ENCODE data around the gene NUMA1. TPM values are rescaled to one million over a fixed set of nuclear protein-coding genes. Genes with fewer than 3 reads are reported as not detected.

The NUMA1 gene
- total RNA-seq, 1 donor from 2014 or later: 247 TPM

- no peak overlapping the region for H3K27ac Mint-ChIP-seq (ENCODE audit: unreplicated experiment)
- no peaks in the 10 kb centered on the region for H3K9me3 Mint-ChIP-seq (ENCODE audit: unreplicated experiment)
- TF ChIP-seq, protein P1, sequence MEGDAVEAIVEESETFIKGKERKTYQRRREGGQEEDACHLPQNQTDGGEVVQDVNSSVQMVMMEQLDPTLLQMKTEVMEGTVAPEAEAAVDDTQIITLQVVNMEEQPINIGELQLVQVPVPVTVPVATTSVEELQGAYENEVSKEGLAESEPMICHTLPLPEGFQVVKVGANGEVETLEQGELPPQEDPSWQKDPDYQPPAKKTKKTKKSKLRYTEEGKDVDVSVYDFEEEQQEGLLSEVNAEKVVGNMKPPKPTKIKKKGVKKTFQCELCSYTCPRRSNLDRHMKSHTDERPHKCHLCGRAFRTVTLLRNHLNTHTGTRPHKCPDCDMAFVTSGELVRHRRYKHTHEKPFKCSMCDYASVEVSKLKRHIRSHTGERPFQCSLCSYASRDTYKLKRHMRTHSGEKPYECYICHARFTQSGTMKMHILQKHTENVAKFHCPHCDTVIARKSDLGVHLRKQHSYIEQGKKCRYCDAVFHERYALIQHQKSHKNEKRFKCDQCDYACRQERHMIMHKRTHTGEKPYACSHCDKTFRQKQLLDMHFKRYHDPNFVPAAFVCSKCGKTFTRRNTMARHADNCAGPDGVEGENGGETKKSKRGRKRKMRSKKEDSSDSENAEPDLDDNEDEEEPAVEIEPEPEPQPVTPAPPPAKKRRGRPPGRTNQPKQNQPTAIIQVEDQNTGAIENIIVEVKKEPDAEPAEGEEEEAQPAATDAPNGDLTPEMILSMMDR (IDR thresholded peaks at IDR 0.05): no peak
- peaks cover 53% of the 10 kb centered on the region for H3K36me3 Mint-ChIP-seq (ENCODE audit: unreplicated experiment)
- H3K4me1 Mint-ChIP-seq (ENCODE audit: unreplicated experiment): peaks cover 6% of the 10 kb centered on the region
- no peaks in the 10 kb centered on the region for H3K27me3 Mint-ChIP-seq (ENCODE audit: unreplicated experiment)
- no peak overlapping the region for H3K4me3 Mint-ChIP-seq (ENCODE audit: unreplicated experiment)
- no peak for DNase-seq (ENCODE audit: extremely low spot score, unreplicated experiment)
These were observed 57.0 kb downstream of the NUMA1 start for GRCh38 chr11:72023335-72023734.

GRCh38 chr11:72018171-72018570 lies 62.2 kb downstream of the NUMA1 start:
- no peak for DNase-seq (ENCODE audit: extremely low spot score, unreplicated experiment)
- H3K4me3 Mint-ChIP-seq (ENCODE audit: unreplicated experiment): no peak overlapping the region

DNA sequence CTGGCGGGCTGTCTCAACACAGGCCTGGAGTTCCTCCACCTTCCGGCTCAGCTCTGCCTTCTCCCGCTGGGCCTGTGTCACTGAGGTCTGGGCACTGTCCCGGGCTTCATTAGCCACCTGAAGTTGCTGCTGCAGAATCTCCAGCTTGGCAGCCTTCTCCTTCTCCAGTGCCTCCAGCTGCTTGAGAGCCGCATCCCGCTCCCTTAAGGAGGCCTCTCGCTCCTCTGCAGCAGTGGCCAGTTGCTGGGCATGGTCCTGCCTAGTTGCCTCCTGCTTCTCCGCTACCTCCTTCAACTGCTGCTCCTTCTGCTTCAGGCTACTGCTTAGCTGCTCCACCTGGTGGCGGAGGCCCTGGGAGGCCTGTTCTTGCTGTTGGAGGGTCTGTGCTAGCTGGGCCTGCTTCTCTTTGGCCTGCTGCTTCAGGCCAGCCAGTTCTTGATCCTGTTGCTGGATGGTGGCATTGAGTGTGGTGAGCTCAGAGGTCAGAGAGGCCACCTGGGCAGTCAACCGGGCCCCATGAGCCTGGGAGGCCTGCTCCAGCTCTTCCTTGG lies 64.8 kb downstream of the NUMA1 start:
- H3K9me3 Mint-ChIP-seq (ENCODE audit: unreplicated experiment): no peaks in the 10 kb centered on the region
- H3K4me3 Mint-ChIP-seq (ENCODE audit: unreplicated experiment): no peak overlapping the region

More at GRCh38 chr11:72018171-72018570, 62.2 kb downstream of the NUMA1 start:
- H3K9me3 Mint-ChIP-seq (ENCODE audit: unreplicated experiment): no peaks in the 10 kb centered on the region
- no peak overlapping the region for H3K27ac Mint-ChIP-seq (ENCODE audit: unreplicated experiment)
- H3K27me3 Mint-ChIP-seq (ENCODE audit: unreplicated experiment): no peaks in the 10 kb centered on the region
- no peaks in the 10 kb centered on the region for H3K4me1 Mint-ChIP-seq (ENCODE audit: unreplicated experiment)
- H3K36me3 Mint-ChIP-seq (ENCODE audit: unreplicated experiment): peaks cover 79% of the 10 kb centered on the region
- TF ChIP-seq, protein P1 (IDR thresholded peaks at IDR 0.05): no peak

GRCh38 chr11:72014761-72015320 lies 65.5 kb downstream of the NUMA1 start:
- no peak overlapping the region for H3K27ac Mint-ChIP-seq (ENCODE audit: unreplicated experiment)
- no peaks in the 10 kb centered on the region for H3K9me3 Mint-ChIP-seq (ENCODE audit: unreplicated experiment)
- H3K36me3 Mint-ChIP-seq (ENCODE audit: unreplicated experiment): peaks cover 66% of the 10 kb centered on the region
- H3K4me1 Mint-ChIP-seq (ENCODE audit: unreplicated experiment): no peaks in the 10 kb centered on the region
- TF ChIP-seq, protein P1 (IDR thresholded peaks at IDR 0.05): no peak
- no peaks in the 10 kb centered on the region for H3K27me3 Mint-ChIP-seq (ENCODE audit: unreplicated experiment)
- no peak for DNase-seq (ENCODE audit: extremely low spot score, unreplicated experiment)
- no peak overlapping the region for H3K4me3 Mint-ChIP-seq (ENCODE audit: unreplicated experiment)

More for the DNA sequence above, 64.8 kb downstream of the NUMA1 start:
- Mint-ChIP-seq H3K27me3 (ENCODE audit: unreplicated experiment) (no peaks in the 10 kb centered on the region), H3K27ac (ENCODE audit: unreplicated experiment) (no peak overlapping the region), H3K4me1 (ENCODE audit: unreplicated experiment) (no peaks in the 10 kb centered on the region), H3K36me3 (ENCODE audit: unreplicated experiment) (peaks cover 72% of the 10 kb centered on the region)
- TF ChIP-seq, protein P1 (IDR thresholded peaks at IDR 0.05): peak; percentile 34
- no peak for DNase-seq (ENCODE audit: extremely low spot score, unreplicated experiment)

DNA sequence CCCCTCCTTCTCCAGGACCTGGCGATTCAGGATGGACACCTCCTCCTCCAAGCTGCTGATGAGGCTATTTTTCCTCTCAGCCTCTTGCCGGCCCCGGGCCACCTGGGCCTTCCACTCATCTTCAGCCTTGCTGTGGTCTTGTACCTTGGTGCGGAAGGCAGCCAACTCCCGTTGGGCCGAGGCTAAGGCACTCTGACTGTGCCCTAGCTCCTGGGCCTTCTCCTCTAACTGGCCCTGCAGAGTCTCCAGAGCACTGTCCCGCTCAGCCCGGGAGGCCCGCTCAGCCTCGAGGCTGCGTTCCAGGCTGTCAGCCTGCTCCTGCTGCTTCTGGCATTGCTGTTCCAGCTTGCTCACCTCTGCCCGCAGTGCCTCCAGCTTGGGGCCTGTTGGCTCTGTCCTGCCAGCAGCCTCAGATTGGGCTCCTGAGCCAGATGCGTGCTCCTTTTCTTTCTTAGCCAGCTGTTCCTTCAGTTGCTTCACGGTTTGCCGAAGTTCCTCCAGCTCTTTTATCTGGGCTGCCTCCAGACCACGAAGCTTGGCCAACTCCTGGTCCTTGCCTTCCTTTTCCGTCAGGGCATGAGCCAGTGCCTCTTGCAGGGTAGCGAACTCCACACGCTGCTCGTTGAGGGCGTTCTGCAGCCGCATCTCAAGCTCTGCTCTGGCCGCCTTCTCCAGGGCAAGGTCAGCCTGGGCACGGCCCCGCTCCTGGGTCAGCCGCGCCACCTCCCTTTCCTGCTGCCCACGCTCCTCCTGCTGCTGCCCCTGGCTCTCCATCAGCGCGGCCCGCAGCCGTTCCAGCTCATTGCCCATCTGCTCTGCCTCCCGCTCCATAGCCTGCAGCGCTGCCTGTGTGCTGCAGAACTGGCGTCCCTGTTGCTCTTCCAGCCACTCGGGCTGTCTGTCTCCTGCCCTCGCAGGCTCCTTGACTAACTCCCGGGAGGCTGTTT lies 66.3 kb downstream of the NUMA1 start:
- H3K4me1 Mint-ChIP-seq (ENCODE audit: unreplicated experiment): no peaks in the 10 kb centered on the region
- TF ChIP-seq, protein P1 (IDR thresholded peaks at IDR 0.05): no peak
- no peak overlapping the region for H3K27ac Mint-ChIP-seq (ENCODE audit: unreplicated experiment)
- H3K4me3 Mint-ChIP-seq (ENCODE audit: unreplicated experiment): no peak overlapping the region
- no peaks in the 10 kb centered on the region for H3K9me3 Mint-ChIP-seq (ENCODE audit: unreplicated experiment)
- H3K27me3 Mint-ChIP-seq (ENCODE audit: unreplicated experiment): no peaks in the 10 kb centered on the region
- no peak for DNase-seq (ENCODE audit: extremely low spot score, unreplicated experiment)
- peaks cover 63% of the 10 kb centered on the region for H3K36me3 Mint-ChIP-seq (ENCODE audit: unreplicated experiment)
